ENCODE measurements around the gene STRBP. TPM values are rescaled to one million over a fixed set of nuclear protein-coding genes. Genes with fewer than 3 reads are reported as not detected.
A peak's percentile ranks its signal among the peaks of the same experiment; 100 is the strongest.
"Not testable (repeated sequence)": the region's sequence is repeated elsewhere in the genome, so short reads cannot be mapped to it uniquely, and the experiment has no call there.

STRBP gene
- total and polyA plus RNA-seq, 8 donors = 16.5 to 40.4 (median 36.8) TPM

- Histone ChIP-seq H3K27ac (no peak overlapping the region), H3K9me3 (no peaks in the 10 kb centered on the region), H3K36me3 (no peaks in the 10 kb centered on the region), H3K4me3 (no peak overlapping the region), H3K4me1 (no peaks in the 10 kb centered on the region), H3K27me3 (no peaks in the 10 kb centered on the region)
- TF ChIP-seq, protein P1, sequence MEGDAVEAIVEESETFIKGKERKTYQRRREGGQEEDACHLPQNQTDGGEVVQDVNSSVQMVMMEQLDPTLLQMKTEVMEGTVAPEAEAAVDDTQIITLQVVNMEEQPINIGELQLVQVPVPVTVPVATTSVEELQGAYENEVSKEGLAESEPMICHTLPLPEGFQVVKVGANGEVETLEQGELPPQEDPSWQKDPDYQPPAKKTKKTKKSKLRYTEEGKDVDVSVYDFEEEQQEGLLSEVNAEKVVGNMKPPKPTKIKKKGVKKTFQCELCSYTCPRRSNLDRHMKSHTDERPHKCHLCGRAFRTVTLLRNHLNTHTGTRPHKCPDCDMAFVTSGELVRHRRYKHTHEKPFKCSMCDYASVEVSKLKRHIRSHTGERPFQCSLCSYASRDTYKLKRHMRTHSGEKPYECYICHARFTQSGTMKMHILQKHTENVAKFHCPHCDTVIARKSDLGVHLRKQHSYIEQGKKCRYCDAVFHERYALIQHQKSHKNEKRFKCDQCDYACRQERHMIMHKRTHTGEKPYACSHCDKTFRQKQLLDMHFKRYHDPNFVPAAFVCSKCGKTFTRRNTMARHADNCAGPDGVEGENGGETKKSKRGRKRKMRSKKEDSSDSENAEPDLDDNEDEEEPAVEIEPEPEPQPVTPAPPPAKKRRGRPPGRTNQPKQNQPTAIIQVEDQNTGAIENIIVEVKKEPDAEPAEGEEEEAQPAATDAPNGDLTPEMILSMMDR (IDR thresholded peaks at IDR 0.05) = no peak
- intact Hi-C loops (cut with DNase I) = no loop called here
- no peak for ATAC-seq
- no peak for DNase-seq
Observed at GRCh38 chr9:123284656-123285055, 16.3 kb upstream of the STRBP start.

- Histone ChIP-seq H3K4me3 (no peak overlapping the region), H3K9me3 (peaks cover 0 to 4% of the 10 kb centered on the region in 2 donors), H3K27ac (no peak overlapping the region), H3K4me1 (no peaks in the 10 kb centered on the region), H3K36me3 (no peaks in the 10 kb centered on the region), H3K27me3 (no peaks in the 10 kb centered on the region)
- intact Hi-C loops (cut with DNase I) = no loop called here
- DNase-seq (no peak), ATAC-seq (no peak)
- TF ChIP-seq, protein P1 (IDR thresholded peaks at IDR 0.05) = no peak
Observed at GRCh38 chr9:123283455-123283854, 15.1 kb upstream of the STRBP start.

DNA sequence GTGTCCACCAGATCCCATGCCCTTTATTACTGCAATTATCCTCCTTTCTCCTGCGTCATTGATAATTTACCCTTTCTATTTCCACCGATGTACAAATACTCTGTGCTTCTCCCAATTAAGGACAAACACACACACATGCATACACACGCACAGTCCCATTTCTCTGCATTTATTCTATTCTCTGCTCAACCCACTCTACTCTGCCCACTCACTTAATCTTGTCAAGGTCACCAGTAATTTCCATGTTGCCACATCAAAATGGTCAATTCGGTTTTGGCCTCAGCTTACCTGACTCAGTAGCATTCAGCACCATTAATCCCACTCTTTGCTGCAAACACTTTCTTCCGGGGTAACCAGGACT, 14.6 kb upstream of the STRBP start:
- TF ChIP-seq, protein P1 (IDR thresholded peaks at IDR 0.05) = no peak
- no peak overlapping the region for H3K27ac ChIP-seq
- no peak overlapping the region for H3K4me3 ChIP-seq
- no peak for DNase-seq
- H3K9me3 ChIP-seq = peaks cover 0 to 4% of the 10 kb centered on the region in 2 donors
- no peaks in the 10 kb centered on the region for H3K4me1 ChIP-seq
- H3K27me3 ChIP-seq = no peaks in the 10 kb centered on the region
- no peak for ATAC-seq
- intact Hi-C loops (cut with DNase I) = no loop called here
- no peaks in the 10 kb centered on the region for H3K36me3 ChIP-seq

DNA sequence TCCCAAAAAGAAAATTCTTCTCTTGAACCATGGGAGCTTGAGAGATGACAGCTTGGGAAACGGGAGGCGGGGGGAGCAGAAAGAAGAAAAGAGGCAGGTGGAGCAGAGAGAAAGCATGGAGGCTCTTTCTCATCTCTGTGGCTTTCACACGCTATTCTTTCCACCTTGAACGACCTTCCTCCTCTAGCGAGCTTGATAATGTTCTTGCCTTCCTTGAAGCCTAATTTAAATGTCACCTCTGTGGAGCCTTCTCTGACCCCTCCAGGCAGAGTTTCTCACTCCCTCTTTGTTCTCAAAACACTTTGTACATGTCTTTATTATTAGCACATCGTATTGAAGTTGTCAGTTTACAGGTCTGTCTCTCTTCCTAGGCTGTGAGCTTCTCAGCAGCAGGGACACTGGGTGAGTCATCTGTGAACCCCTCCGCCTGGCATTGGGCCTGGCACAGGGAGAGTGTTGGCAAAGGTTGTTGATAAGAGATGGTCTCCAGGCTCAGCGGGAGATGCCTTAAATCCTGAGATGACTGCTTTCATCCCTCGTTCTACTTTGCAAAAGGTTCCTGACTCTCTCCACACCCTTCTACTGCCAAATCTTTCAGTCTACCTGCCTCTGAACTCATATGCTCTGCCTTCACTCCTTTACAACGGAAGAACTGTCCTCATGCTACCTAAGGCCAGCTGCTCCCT, 14.1 kb upstream of the STRBP start:
- TF ChIP-seq, protein P1 (IDR thresholded peaks at IDR 0.05) = no peak
- Histone ChIP-seq H3K9me3 (peaks cover 0 to 4% of the 10 kb centered on the region in 2 donors), H3K4me1 (no peaks in the 10 kb centered on the region), H3K4me3 (no peak overlapping the region), H3K36me3 (no peaks in the 10 kb centered on the region), H3K27me3 (no peaks in the 10 kb centered on the region), H3K27ac (no peak overlapping the region)
- DNase-seq (no peak), ATAC-seq (peak; percentile 64)
- intact Hi-C loops (cut with DNase I) = no loop called here

- Histone ChIP-seq H3K27me3 (no peaks in the 10 kb centered on the region), H3K4me1 (no peaks in the 10 kb centered on the region), H3K4me3 (no peak overlapping the region), H3K27ac (no peak overlapping the region), H3K9me3 (peaks cover 0 to 4% of the 10 kb centered on the region in 2 donors), H3K36me3 (no peaks in the 10 kb centered on the region)
- ATAC-seq (peak; percentile 12), DNase-seq (no peak)
- intact Hi-C loops (cut with DNase I) = no loop called here
- TF ChIP-seq, protein P1 (IDR thresholded peaks at IDR 0.05) = no peak
Observed at GRCh38 chr9:123281659-123282350, 13.4 kb upstream of the STRBP start.

- H3K4me3 ChIP-seq; DNase-seq; H3K9me3 ChIP-seq; H3K36me3 ChIP-seq; H3K27ac ChIP-seq; H3K27me3 ChIP-seq; H3K4me1 ChIP-seq; ATAC-seq; intact Hi-C loops (cut with DNase I): not testable (repeated sequence)
Observed at GRCh38 chr9:123278879-123279493, 10.6 kb upstream of the STRBP start.
